Left ventricle myocardium inferior (tissue), 1 donor: ENCODE data around the gene PDCD4. TPM values are rescaled to one million over a fixed set of nuclear protein-coding genes. Genes with fewer than 3 reads are reported as not detected.

Experiments
- DNase-seq: peaks from one replicate; pipeline ENCODE4 v3.0.0-alpha.2; 2020
- H3K27ac ChIP-seq: fragments of 200-600 bp; replicated peaks from 2 replicates; pipeline ENCODE4 v1.8.0; 2021
- H3K27me3 ChIP-seq: fragments of 200-600 bp; 2 replicates; pipeline ENCODE4 v1.8.0; 2021; ENCODE audit warnings: low read depth
- H3K36me3 ChIP-seq: fragments of 200-600 bp; 2 replicates; pipeline ENCODE4 v1.8.0; 2021
- H3K4me1 ChIP-seq: fragments of 200-600 bp; 2 replicates; pipeline ENCODE4 v1.8.0; 2021
- H3K4me3 ChIP-seq: fragments of 200-600 bp; 2 replicates; pipeline ENCODE4 v1.8.0; 2021; ENCODE audit warnings: mild to moderate bottlenecking, moderate library complexity
- H3K9me3 ChIP-seq: fragments of 200-600 bp; replicated peaks from 2 replicates; pipeline ENCODE4 v1.8.0; 2021
- intact Hi-C: fragments of 100-400 bp; cut with micrococcal nuclease; formaldehyde crosslinking; loops from one replicate; pipeline ENCODE4 v1.11.0; 2022
- total RNA-seq: library from RNA; stranded (reverse); fragmentation: NEBNext Ultra II Directional; extraction: Animal tissue kit (Norgen Biotek cat#: 25700); gene quantifications from one replicate; pipeline ENCODE4 v1.2.1, GENCODE V29; 2021
- TF ChIP-seq, protein P1 (sequence below): fragments of 200-600 bp; IDR thresholded peaks from 2 replicates; pipeline ENCODE4 v1.8.0; 2021; ENCODE audit warnings: antibody characterized with exemption, mild to moderate bottlenecking, borderline replicate concordance
- donor health status: DM: no; HTN: yes; CAD: no; lungs with severe emphysema.

The PDCD4 gene
- total RNA-seq, 1 donor from 2014 or later: 86.5 TPM

DNA sequence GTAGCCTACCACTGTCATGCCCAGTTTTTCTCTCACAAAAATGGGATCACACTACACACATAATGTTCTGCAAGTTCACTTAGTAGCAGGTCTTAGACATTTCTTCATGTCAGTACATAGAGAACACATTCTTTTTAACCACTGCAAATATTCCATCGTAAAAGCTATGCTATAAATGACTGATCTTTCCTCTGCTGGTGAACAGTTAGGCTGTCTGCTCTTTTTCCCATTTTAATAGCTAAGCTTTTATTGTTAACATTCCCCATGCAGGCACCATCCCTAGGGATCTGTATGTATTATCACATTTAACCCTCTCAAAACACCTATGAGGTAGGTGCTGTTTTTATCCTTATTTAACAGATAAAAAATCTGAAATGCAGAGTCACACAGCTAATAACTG lies 46.2 kb upstream of the PDCD4 start:
- peaks cover 92% of the 10 kb centered on the region for H3K4me1 ChIP-seq
- no peak for DNase-seq
- no peak overlapping the region for H3K4me3 ChIP-seq
- H3K27me3 ChIP-seq: no peaks in the 10 kb centered on the region
- peaks cover 21% of the 10 kb centered on the region for H3K36me3 ChIP-seq
- peak overlapping the region; percentile 43 for H3K27ac ChIP-seq
- TF ChIP-seq, protein P1, sequence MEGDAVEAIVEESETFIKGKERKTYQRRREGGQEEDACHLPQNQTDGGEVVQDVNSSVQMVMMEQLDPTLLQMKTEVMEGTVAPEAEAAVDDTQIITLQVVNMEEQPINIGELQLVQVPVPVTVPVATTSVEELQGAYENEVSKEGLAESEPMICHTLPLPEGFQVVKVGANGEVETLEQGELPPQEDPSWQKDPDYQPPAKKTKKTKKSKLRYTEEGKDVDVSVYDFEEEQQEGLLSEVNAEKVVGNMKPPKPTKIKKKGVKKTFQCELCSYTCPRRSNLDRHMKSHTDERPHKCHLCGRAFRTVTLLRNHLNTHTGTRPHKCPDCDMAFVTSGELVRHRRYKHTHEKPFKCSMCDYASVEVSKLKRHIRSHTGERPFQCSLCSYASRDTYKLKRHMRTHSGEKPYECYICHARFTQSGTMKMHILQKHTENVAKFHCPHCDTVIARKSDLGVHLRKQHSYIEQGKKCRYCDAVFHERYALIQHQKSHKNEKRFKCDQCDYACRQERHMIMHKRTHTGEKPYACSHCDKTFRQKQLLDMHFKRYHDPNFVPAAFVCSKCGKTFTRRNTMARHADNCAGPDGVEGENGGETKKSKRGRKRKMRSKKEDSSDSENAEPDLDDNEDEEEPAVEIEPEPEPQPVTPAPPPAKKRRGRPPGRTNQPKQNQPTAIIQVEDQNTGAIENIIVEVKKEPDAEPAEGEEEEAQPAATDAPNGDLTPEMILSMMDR: no peak
- intact Hi-C loops: no loop called here
- H3K9me3 ChIP-seq: no peaks in the 10 kb centered on the region

DNA sequence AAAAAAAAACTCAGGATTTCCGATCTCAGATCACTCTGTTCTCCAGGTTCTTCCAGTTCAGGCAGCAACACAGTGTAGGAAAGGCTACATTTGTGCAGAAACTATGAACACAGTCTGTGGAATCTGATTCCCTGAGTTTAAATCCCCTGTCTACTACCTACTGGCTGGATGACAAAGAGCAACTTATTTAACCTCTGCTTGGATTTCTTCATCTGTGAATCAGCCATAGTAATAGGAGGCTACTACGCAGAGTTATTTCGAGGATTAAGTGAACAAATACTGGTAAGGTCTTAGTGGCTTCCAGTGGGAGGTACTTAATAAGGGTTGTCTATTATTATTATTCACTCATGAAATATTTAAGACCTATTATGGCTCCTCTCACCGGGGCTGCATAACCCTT lies 44.3 kb upstream of the PDCD4 start:
- H3K9me3 ChIP-seq: no peaks in the 10 kb centered on the region
- peaks cover 87% of the 10 kb centered on the region for H3K4me1 ChIP-seq
- intact Hi-C loops: no loop called here
- H3K27ac ChIP-seq: peak overlapping the region; percentile 43
- peaks cover 28% of the 10 kb centered on the region for H3K36me3 ChIP-seq
- TF ChIP-seq, protein P1: no peak
- H3K4me3 ChIP-seq: no peak overlapping the region
- DNase-seq: no peak
- no peaks in the 10 kb centered on the region for H3K27me3 ChIP-seq

DNA sequence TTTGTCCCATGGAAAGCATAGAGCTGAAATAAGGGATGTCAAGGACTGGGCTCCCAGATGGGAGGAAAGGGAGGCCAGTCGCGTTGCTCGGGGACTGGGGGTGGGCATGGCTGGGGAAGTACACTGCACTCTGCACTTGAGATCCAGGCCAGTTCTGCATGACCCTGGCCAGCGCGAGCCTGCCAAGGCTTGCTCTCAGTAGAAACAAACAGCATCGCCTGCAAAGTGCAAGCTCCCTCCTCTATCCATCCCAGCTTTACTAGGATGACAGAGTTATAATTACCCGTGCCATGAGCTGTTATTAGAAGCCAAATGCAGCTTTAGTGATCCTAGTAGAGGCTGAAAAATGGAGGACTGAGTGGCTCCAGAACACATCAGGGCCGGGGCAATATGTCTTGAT lies 43.9 kb upstream of the PDCD4 start:
- Histone ChIP-seq H3K9me3 (no peaks in the 10 kb centered on the region), H3K4me3 (no peak overlapping the region), H3K27ac (peak overlapping the region; percentile 43), H3K27me3 (no peaks in the 10 kb centered on the region), H3K4me1 (peaks cover 87% of the 10 kb centered on the region), H3K36me3 (peaks cover 28% of the 10 kb centered on the region)
- DNase-seq: no peak
- TF ChIP-seq, protein P1: no peak
- intact Hi-C loops: no loop called here

DNA sequence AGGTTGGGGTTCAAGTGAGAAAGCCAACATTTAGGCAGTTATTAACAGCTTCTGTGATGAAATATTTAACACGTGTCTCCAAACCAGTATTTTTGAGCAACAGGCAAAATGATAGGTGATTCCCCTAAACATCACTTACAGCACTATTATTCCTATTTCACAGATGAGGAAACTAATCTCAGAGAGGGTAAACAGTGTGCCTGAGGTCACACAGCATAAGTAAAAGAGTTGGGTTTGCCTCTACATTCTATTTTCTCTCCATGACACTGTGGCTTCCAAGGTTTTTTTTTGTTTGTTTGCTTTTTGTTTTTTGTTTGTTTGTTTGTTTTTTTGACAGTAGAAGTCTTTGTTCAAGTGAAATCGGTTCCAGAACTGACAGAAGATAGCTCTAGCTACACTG lies 43.2 kb upstream of the PDCD4 start:
- Histone ChIP-seq H3K27me3 (no peaks in the 10 kb centered on the region), H3K27ac (peak overlapping the region; percentile 43), H3K4me3 (no peak overlapping the region), H3K4me1 (peaks cover 87% of the 10 kb centered on the region), H3K36me3 (peaks cover 27% of the 10 kb centered on the region), H3K9me3 (no peaks in the 10 kb centered on the region)
- TF ChIP-seq, protein P1: no peak
- DNase-seq: no peak
- intact Hi-C loops: no loop called here

DNA sequence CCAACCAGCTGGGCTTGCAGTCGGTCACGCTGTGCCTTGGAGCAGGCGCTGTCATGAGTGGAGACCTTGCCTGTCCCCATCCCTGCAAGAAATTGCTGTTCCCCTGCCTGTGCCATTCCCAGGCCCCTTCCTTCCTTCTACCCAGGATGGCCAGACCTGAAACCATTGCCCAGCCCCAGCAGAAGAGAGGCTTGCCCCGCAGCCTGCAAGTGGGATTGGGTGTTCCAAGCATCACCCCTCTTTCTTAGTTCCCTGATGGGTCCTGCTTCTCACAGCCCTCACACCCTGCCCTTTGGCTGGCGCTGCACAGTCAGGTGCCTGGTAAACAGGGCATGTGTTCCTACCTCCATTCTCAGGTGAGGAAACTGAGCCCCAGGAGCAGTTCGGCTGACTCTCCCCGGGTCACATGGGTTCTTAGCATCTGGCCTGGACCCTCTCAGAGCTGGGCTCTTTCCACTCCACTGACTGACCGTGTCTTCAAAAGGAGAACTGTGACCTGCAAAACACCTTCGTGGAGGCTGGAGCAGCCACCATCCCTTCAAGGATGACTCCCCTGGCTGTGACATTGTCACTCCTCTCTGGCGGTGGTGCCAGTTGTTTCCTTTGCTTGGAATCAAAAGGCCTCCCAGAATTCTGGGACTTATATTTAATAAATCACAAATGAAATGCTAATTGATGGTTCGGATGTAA lies 41.9 kb upstream of the PDCD4 start:
- Histone ChIP-seq H3K27ac (peak overlapping the region; percentile 43), H3K4me3 (no peak overlapping the region), H3K27me3 (no peaks in the 10 kb centered on the region), H3K4me1 (peaks cover 87% of the 10 kb centered on the region), H3K36me3 (peaks cover 20% of the 10 kb centered on the region), H3K9me3 (no peaks in the 10 kb centered on the region)
- TF ChIP-seq, protein P1: no peak
- no peak for DNase-seq
- intact Hi-C loops: no loop called here
